Esophagus muscularis mucosa (tissue), 4 donors: ENCODE data around the gene MTHFS. TPM values are rescaled to one million over a fixed set of nuclear protein-coding genes. Genes with fewer than 3 reads are reported as not detected.

Experiments
- DNase-seq: peaks from one replicate; pipeline ENCODE4 v3.0.0-alpha.2; 2017; ENCODE audit errors: extremely low spot score
- H3K27ac ChIP-seq, 4 donors: fragments of 200-600 bp; sonication (generic); replicated peaks in 1 of 4; 1 replicate in 3 of 4; 2 replicates in 1 of 4; pipeline ENCODE4 v1.5.1; 2016 to 2019; ENCODE audit warnings: mild to moderate bottlenecking in 1 of 4
- H3K27me3 ChIP-seq, 4 donors: fragments of 200-600 bp; sonication (generic); one replicate each; pipeline versions ENCODE4 v1.5.1 to v1.6.0; 2016 to 2019
- H3K36me3 ChIP-seq, 4 donors: fragments of 200-600 bp; sonication (generic); one replicate each; pipeline ENCODE4 v1.5.1; 2016 to 2019
- H3K4me1 ChIP-seq, 4 donors: fragments of 200-600 bp; sonication (generic); one replicate each; pipeline ENCODE4 v1.5.1; 2016 to 2019
- H3K4me3 ChIP-seq, 4 donors: fragments of 200-600 bp; sonication (generic); 1 replicate in 2 of 4; 2 replicates in 2 of 4; pipeline ENCODE4 v1.5.1; 2016 to 2019; ENCODE audit warnings: mild to moderate bottlenecking in 4 of 4, moderate library complexity in 1 of 4
- H3K9me3 ChIP-seq, 4 donors: fragments of 200-600 bp; sonication (generic); 1 replicate in 3 of 4; 2 replicates in 1 of 4; pipeline ENCODE4 v1.5.1; 2016 to 2019
- EP300 ChIP-seq: sonication (generic); formaldehyde crosslinking; IDR thresholded peaks from one replicate; pipeline ENCODE4 v1.6.1; 2017; ENCODE audit warnings: antibody characterized with exemption
- POLR2A ChIP-seq: fragments of 450-650 bp; IDR thresholded peaks from one replicate; pipeline ENCODE4 v1.6.1; 2017; ENCODE audit warnings: antibody characterized with exemption, moderate library complexity, mild to moderate bottlenecking, low read depth
- POLR2AphosphoS5 ChIP-seq, 2 donors: sonication (generic); formaldehyde crosslinking; IDR thresholded peaks; one replicate each; pipeline ENCODE4 v1.6.1; 2017; ENCODE audit warnings: antibody characterized with exemption in 2 of 2
- WGBS: methylation state at CpG from one replicate; pipeline ENCODE4 v1.1.5; 2018; 5-methylcytosine and 5-hydroxymethylcytosine counted together
- intact Hi-C: fragments of 100-400 bp; cut with DNase I; formaldehyde crosslinking; loops from one replicate; pipeline ENCODE4 v1.15.1; 2023
- total RNA-seq, 4 donors: library from RNA; depleted of rRNA; stranded (reverse); fragments of >200 nt; gene quantifications; one replicate each; pipeline versions ENCODE4 v1.1.0 to v1.2.1, GENCODE V29; 2016
- TF ChIP-seq, protein P1 (sequence below), 3 experiments: fragments of 200-600 bp in 2 of 3; fragments of 450-650 bp in 1 of 3; sonication (generic) in 2 of 3; IDR thresholded peaks; one replicate each; pipeline ENCODE4 v1.5.1; 2017 to 2019; ENCODE audit warnings: antibody characterized with exemption in 3 of 3, mild to moderate bottlenecking in 2 of 3, moderate library complexity in 1 of 3

Gene MTHFS
- total RNA-seq, 4 donors from 2014 or later, result 8.8 to 21.2 (median 13.1) TPM

DNA sequence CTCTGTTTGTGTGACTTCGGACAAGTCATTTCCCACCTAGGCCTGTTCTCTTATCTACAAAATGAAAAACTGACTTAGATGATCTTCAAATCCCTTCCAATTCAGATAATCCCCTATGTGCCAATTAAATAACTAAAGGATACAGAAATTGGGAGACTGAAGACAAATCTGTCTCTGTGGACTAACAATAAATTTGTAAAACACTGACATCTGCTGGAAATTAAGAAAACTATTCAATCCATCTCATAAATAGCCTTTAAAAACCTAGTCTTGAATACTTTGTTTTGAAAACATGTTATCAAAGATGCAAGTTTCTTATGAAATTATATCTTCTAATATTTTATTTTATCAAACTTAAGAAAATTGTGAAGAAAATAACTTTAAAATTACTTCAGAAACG, 38.3 kb downstream of the MTHFS start:
- no peaks in the 10 kb centered on the region for H3K36me3 ChIP-seq
- 94% methylated on average over 2 of the region's 2 CpGs for WGBS
- no peaks in the 10 kb centered on the region for H3K9me3 ChIP-seq
- no peaks in the 10 kb centered on the region for H3K4me1 ChIP-seq
- TF ChIP-seq, protein P1, sequence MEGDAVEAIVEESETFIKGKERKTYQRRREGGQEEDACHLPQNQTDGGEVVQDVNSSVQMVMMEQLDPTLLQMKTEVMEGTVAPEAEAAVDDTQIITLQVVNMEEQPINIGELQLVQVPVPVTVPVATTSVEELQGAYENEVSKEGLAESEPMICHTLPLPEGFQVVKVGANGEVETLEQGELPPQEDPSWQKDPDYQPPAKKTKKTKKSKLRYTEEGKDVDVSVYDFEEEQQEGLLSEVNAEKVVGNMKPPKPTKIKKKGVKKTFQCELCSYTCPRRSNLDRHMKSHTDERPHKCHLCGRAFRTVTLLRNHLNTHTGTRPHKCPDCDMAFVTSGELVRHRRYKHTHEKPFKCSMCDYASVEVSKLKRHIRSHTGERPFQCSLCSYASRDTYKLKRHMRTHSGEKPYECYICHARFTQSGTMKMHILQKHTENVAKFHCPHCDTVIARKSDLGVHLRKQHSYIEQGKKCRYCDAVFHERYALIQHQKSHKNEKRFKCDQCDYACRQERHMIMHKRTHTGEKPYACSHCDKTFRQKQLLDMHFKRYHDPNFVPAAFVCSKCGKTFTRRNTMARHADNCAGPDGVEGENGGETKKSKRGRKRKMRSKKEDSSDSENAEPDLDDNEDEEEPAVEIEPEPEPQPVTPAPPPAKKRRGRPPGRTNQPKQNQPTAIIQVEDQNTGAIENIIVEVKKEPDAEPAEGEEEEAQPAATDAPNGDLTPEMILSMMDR (IDR thresholded peaks at IDR 0.05), result peak in 1 of 3 experiments; percentile 13
- TF ChIP-seq POLR2AphosphoS5 (IDR thresholded peaks at IDR 0.05) (no peak), EP300 (no peak)
- no peaks in the 10 kb centered on the region for H3K27me3 ChIP-seq
- H3K4me3 ChIP-seq, result no peak overlapping the region
- no peak for DNase-seq
- no peak overlapping the region for H3K27ac ChIP-seq
- intact Hi-C loops, result no loop called here

DNA sequence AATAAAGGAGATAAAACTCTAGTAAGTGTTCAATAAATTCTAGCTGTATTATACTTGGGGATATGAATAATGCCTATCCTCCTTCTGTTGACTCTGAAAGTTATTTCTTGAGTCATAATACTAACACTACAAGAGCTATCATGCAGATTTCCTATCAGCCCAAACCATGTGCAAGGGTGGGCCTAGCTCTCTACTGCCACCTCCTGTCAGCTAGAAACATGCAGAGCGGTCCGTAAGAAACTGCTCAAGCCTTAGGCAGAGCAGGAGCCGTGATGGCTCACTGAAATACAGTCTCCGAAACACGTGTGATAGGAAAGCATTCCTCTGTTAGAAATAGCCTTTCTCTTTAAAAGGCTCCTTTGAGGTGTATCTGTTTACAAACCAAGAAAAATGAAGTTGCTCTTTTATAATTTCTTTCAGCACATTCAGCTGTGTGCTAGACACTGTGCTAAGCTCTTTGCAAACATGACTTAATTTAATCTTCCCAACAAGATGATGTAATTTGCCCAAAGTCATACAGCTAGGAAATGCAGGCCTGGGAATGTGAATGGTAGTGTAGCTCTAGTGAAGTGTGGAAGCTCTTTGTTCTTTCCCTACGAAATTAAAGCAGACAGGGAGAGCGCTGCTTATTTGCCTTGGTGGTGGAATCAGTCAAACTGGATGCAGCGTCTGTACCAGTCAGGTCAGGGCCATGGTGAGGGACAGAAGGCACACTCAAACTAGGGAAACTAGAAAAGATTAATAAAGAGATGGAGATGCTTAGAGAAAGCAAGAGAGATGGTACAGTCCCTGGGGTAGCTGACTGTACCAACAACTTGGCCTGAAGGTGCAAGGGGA, 43.1 kb downstream of the MTHFS start:
- TF ChIP-seq, protein P1 (IDR thresholded peaks at IDR 0.05), result peak; percentile 64 to 89 (median 84)
- TF ChIP-seq POLR2AphosphoS5 (IDR thresholded peaks at IDR 0.05), result peak in 1 of 2 donors; percentile 17
- no peak for TF ChIP-seq POLR2A
- peaks cover 0 to 5% (median 0%) of the 10 kb centered on the region in 4 donors for H3K36me3 ChIP-seq
- intact Hi-C loops, result loop anchor here (2.0 to 5.0 kb wide), 2 partner anchors 139 to 473 kb away; no protein-coding TSS in a partner anchor
- H3K27ac ChIP-seq, result no peak overlapping the region
- WGBS, result 43% methylated on average over 8 of the region's 8 CpGs
- H3K4me1 ChIP-seq, result no peaks in the 10 kb centered on the region
- no peaks in the 10 kb centered on the region for H3K9me3 ChIP-seq
- H3K4me3 ChIP-seq, result no peak overlapping the region
- no peaks in the 10 kb centered on the region for H3K27me3 ChIP-seq
- DNase-seq, result no peak

DNA sequence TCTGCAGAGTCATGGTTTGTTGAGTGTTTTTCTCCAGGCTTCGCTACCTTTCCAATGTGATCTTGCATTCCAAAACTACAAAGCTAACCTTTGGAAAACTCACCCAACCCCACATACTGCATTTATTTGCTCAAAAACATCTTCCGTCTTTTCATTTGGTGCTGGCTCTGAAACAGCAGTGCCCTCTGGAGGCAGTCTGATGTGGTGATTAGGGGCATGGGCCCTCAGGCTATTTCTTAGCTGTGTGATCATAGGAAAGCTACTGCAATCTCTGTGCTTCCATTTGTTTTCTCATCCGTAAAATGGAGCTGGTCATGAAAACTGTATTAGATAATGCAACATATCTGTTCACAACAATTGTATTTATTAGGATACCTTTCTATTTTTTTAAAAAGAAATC, 47.0 kb downstream of the MTHFS start:
- Histone ChIP-seq H3K36me3 (peaks cover 0 to 20% (median 4%) of the 10 kb centered on the region in 4 donors), H3K9me3 (no peaks in the 10 kb centered on the region), H3K4me1 (no peaks in the 10 kb centered on the region), H3K4me3 (no peak overlapping the region), H3K27ac (no peak overlapping the region), H3K27me3 (no peaks in the 10 kb centered on the region)
- WGBS, result 96% methylated on average over 3 of the region's 3 CpGs
- intact Hi-C loops, result loop anchor here (5.0 kb wide), 1 partner anchor 143 kb away; no protein-coding TSS in a partner anchor
- TF ChIP-seq, protein P1 (IDR thresholded peaks at IDR 0.05), result peak in 1 of 3 experiments; percentile 35
- TF ChIP-seq POLR2AphosphoS5 (IDR thresholded peaks at IDR 0.05), result no peak
- no peak for DNase-seq

DNA sequence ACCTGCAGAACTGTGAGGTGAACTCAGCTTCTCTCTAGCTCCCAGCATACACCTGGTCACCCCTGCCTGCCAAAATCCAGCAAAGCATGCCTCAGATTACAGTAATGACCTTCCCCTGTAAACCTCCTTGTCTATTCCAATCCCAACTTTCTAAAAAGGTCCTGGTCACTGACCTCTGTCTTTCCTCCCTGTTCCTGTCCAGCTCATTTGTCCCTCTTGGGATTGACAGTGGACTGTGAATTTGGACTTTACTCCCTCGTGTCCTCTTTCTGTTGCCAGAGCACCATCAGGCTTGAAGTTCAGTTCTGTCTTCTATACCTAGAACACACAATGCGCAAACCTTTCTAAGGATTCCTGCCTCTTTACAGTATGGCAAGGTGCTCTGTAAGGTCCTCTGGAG, 50.3 kb downstream of the MTHFS start:
- TF ChIP-seq EP300 (no peak), POLR2A (no peak), POLR2AphosphoS5 (IDR thresholded peaks at IDR 0.05) (no peak)
- TF ChIP-seq, protein P1 (IDR thresholded peaks at IDR 0.05), result no peak
- no peak for DNase-seq
- Histone ChIP-seq H3K27ac (no peak overlapping the region), H3K9me3 (no peaks in the 10 kb centered on the region), H3K36me3 (peaks cover 0 to 33% (median 14%) of the 10 kb centered on the region in 4 donors), H3K4me3 (no peak overlapping the region), H3K4me1 (no peaks in the 10 kb centered on the region), H3K27me3 (no peaks in the 10 kb centered on the region)
- intact Hi-C loops, result no loop called here
- 94% methylated on average over 2 of the region's 2 CpGs for WGBS
